Stimulated activated CD8-positive, alpha-beta memory T cell treated with anti-CD3 and anti-CD28 coated beads, Interleukin-12 subunit alpha, Interleukin-12 subunit beta, amount 100 ng/mL, for 24 hours (primary cell): ENCODE data around the gene DGKA.
"Not testable (repeated sequence)": the region's sequence is repeated elsewhere in the genome, so short reads cannot be mapped to it uniquely, and the experiment has no call there.

Experiments
- DNase-seq: peaks from one replicate; pipeline ENCODE4 v3.0.0-alpha.2; 2020; ENCODE audit errors: extremely low read depth

Gene DGKA

DNA sequence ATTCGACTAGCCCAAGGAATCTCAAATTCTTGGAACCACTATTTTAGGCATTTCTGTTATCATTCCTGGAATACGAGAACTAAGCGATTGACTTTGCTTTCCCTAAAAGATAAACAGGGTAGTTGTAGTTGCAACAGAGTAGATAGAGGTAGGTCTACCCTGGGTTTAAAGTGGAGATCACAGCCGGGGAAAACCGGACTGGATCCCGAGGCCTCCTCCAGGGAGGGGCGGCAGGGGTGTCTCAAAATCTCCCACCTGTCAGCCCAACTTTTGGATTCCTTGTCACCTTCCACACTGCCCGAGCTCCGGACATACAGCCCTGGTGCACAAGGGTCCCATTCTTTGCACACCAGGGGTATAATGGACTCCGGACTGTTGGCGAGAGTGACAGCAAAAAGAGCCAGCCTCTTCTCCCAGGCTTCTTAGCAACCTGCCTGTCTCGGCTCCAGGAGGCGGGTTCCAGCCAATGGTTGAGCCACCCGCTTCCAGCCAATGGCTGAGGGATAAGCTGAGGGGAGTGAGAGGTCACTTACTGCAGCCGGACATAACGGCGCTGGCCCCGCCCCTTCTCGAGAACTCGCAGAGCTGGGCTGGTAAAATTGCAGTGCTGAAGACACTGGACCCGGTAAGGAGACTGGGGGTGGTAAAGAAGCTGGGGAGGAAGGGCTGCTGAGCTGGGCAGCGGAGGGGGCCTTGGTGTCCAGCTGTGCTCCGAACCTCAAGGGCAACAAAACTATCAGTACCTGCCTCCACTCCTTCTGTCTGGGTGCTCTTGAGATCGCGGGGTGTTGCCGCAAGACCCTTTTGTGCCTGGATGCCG, 66.0 kb downstream of the DGKA start, which contains the start of gene SUOX:
TSS of gene SUOX (plus strand) at position 562 of the 820 bp plus-strand sequence. CDS start 4,946 bp downstream, outside the sequence.
- DNase-seq, result no peak

DNA sequence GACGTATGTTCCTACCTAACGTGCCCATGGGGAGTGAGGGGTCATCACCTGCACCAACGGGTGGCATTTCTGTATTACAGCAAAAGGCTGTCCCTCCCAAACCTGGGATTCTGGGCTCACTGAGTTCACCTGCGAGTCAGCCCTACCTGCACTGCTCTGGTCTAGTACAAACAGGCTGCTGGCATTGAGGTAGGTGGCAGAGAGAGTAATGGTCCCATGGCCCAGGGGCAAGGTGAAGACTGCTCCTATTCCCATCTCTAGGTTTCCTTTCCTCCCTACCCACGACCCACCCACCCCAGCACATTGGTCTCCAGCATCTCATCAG, 66.5 kb downstream of the DGKA start:
- DNase-seq, result no peak

- not testable (repeated sequence) for DNase-seq
Measured at GRCh38 chr12:55999522-55999921, 68.6 kb downstream of the DGKA start.

DNA sequence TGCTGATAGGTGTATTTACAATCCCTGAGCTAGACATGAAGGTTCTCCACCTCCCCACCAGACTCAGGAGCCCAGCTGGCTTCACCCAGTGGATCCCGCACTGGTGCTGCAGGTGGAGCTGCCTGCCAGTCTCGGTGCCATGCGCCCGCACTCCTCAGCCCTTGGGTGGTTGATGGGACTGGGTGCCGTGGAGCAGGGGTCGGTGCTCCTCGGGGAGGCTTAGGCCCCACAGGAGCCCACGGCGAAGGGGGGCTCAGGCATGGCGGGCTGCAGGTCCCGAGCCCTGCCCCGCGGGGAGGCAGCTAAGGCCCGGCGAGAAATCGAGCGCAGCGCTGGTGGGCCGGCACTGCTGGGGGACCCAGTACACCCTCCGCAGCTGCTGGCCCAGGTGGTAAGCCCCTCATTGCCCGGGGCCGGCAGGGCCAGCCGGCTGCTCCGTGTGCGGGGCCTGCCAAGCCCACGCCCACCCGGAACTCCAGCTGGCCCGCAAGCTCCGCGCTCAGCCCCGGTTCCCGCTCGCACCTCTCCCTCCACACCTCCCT, 69.1 kb downstream of the DGKA start:
- not testable (repeated sequence) for DNase-seq

DNA sequence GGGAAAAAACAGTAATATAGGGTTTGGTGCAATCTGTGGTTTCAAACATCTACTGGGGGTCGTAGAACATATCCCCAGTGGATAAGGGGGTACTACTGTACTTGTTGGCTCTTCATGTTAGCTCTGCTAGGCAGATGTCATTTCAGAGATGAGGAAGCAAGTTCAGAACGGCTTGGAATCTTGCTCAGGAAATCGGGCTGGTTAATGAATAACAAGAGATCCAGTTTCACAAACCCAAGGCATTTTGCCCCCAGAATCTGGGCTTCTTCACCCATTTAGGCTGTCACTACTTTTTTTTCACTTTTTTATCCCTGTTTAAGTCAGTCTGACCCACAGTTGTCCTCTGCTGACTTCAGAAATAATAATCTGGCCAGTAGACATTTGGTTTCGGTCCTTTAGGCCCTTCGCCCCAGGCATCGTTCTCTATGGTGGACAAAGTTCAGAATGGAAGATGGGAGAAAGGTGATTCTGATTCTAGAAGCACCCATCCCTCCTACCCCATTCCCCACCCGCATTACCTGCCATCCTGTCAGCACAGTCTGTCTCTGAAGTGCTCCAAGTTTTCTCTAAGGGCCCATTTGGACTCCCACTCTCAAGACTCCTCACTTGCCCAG, 70.6 kb downstream of the DGKA start:
- DNase-seq, result no peak

DNA sequence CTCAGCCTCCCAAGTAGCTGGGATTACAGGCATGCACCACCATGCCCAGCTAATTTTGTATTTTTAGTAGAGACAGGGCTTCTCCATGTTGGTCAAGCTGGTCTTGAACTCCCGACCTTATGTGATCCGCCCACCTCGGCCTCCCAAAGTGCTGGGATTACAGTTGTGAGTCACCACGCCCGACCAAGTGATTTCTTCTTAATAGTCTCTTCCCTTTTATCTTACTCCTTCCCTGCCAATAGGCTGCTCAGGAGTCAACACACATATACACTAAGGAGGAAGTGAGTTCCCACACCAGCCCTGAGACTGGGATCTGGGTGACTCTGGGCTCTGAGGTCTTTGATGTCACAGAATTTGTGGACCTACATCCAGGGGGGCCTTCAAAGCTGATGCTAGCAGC, 72.4 kb downstream of the DGKA start:
- not testable (repeated sequence) for DNase-seq
